Measurements from ENCODE around the gene FBRS. TPM values are rescaled to one million over a fixed set of nuclear protein-coding genes. Genes with fewer than 3 reads are reported as not detected.
A peak's percentile ranks its signal among the peaks of the same experiment; 100 is the strongest.

Gene FBRS
- total and polyA plus RNA-seq, 2 of the 13 experiments (the other 11 are each of a cell fraction or from before 2014, with no cell fraction given), result 13.7 to 16.2 TPM

GRCh38 chr16:30665155-30665829 is 7.1 kb downstream of the FBRS start:
- H3K9me3 ChIP-seq (ENCODE audit: low read length), result no peaks in the 10 kb centered on the region
- intact Hi-C loops (cut with micrococcal nuclease; ENCODE audit: unreplicated experiment), result no loop called here
- ChIA-PET POLR2A (interaction anchor here (0.9 to 1.3 kb wide), 2 partner anchors 25 to 29 kb away, joined by 3 read pairs; no protein-coding TSS in a partner anchor), CTCF (ENCODE audit: low intra/inter-chr PET ratio, low total read pairs) (no interaction called here)
- H2AFZ ChIP-seq (ENCODE audit: low read length), result no peak overlapping the region
- ATAC-seq (peak; percentile 6; the same call in 1 of the 3 replicates), DNase-seq (ENCODE audit: low spot score) (no peak), FAIRE-seq (no peak)
- BruUV-seq (replicated peaks), result no TSS peak
- peaks cover 61 to 91% of the 10 kb centered on the region in 2 experiments for H3K36me3 ChIP-seq (replicated peaks in 1 of 2; ENCODE audit: control insufficient read depth in 1 of 2, insufficient read depth in 2 of 2, low read length in 2 of 2)
- in situ Hi-C loops (cut with HindIII; ENCODE audit: extremely low pct_ligation_motif_present, low pct_unique_long_range_greater_than_20kb), result loop anchor here (25.0 kb wide), 1 partner anchor 853 kb away; the partner anchor contains the start of genes MAZ, MVP, PAGR1 and PRRT2
- H3K4me2 ChIP-seq (ENCODE audit: low read depth, low read length), result no peak overlapping the region
- H4K20me1 ChIP-seq (ENCODE audit: insufficient read depth, low read length), result peaks cover 23% of the 10 kb centered on the region; the same call in 1 of the 2 replicates
- no peak overlapping the region for H3K9ac ChIP-seq (ENCODE audit: insufficient read depth, low read depth, low read length)
- H3K79me2 ChIP-seq (ENCODE audit: insufficient read depth, low read length), result peaks cover 34% of the 10 kb centered on the region
- H3K27me3 ChIP-seq (ENCODE audit: control insufficient read depth in 1 of 2, insufficient read depth in 2 of 2, low read length in 2 of 2), result no peaks in the 10 kb centered on the region
- no peak overlapping the region for H3K27ac ChIP-seq (ENCODE audit: extremely low read length, insufficient read depth, low read length)
- H3K4me1 ChIP-seq (ENCODE audit: insufficient read depth, low read length), result peaks cover 26% of the 10 kb centered on the region
- no peak overlapping the region for H3K4me3 ChIP-seq (replicated peaks in 1 of 3; ENCODE audit: insufficient read depth in 1 of 3, low read depth in 2 of 3, low read length in 3 of 3)
- 95% methylated on average over 22 of the region's 22 CpGs for WGBS (ENCODE audit: low lambda C conversion rate)
- no peak for TF ChIP-seq ZNF20 (CRISPR knock-in tag; IDR thresholded peaks at IDR 0.05)
- TF ChIP-seq U2AF1 (optimal IDR thresholded peaks at IDR 0.05; ENCODE audit: low read depth, low read length), result no peak
- TF ChIP-seq, protein P1, sequence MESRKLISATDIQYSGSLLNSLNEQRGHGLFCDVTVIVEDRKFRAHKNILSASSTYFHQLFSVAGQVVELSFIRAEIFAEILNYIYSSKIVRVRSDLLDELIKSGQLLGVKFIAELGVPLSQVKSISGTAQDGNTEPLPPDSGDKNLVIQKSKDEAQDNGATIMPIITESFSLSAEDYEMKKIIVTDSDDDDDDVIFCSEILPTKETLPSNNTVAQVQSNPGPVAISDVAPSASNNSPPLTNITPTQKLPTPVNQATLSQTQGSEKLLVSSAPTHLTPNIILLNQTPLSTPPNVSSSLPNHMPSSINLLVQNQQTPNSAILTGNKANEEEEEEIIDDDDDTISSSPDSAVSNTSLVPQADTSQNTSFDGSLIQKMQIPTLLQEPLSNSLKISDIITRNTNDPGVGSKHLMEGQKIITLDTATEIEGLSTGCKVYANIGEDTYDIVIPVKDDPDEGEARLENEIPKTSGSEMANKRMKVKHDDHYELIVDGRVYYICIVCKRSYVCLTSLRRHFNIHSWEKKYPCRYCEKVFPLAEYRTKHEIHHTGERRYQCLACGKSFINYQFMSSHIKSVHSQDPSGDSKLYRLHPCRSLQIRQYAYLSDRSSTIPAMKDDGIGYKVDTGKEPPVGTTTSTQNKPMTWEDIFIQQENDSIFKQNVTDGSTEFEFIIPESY (CRISPR knock-in tag; IDR thresholded peaks at IDR 0.05), result peak; percentile 88
- peak; percentile 30 for TF ChIP-seq RBM39 (IDR thresholded peaks at IDR 0.05; ENCODE audit: low read depth, low read length, poor library complexity, severe bottlenecking)
- TF ChIP-seq PCBP1 (IDR thresholded peaks at IDR 0.05; ENCODE audit: borderline replicate concordance, low read depth, low read length), result 0 out of 2 replicates have a peak, but pooled peaks have one; percentile 69
- TF ChIP-seq POLR2A (IDR thresholded peaks at IDR 0.05; ENCODE audit: insufficient read depth in 1 of 2, low read depth in 2 of 2, low read length in 2 of 2), result 0 out of 4 replicates have a peak, but pooled peaks of 1 of the 2 experiments have one; percentile 17
- 0 out of 2 replicates have a peak, but pooled peaks have one; percentile 18 for TF ChIP-seq HNRNPL (IDR thresholded peaks at IDR 0.05; ENCODE audit: low read depth, low read length)
- TF ChIP-seq, protein P2, sequence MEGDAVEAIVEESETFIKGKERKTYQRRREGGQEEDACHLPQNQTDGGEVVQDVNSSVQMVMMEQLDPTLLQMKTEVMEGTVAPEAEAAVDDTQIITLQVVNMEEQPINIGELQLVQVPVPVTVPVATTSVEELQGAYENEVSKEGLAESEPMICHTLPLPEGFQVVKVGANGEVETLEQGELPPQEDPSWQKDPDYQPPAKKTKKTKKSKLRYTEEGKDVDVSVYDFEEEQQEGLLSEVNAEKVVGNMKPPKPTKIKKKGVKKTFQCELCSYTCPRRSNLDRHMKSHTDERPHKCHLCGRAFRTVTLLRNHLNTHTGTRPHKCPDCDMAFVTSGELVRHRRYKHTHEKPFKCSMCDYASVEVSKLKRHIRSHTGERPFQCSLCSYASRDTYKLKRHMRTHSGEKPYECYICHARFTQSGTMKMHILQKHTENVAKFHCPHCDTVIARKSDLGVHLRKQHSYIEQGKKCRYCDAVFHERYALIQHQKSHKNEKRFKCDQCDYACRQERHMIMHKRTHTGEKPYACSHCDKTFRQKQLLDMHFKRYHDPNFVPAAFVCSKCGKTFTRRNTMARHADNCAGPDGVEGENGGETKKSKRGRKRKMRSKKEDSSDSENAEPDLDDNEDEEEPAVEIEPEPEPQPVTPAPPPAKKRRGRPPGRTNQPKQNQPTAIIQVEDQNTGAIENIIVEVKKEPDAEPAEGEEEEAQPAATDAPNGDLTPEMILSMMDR (CRISPR knock-in tag; IDR thresholded peaks at IDR 0.05), result peak; percentile 20
- peak; percentile 55; the same call in 1 of the 2 replicates for TF ChIP-seq RBFOX2 (IDR thresholded peaks at IDR 0.05; ENCODE audit: low read depth, low read length)
